Trophoblast cell (in vitro differentiated cells and primary cell): ENCODE results near the gene FGFR4.

Experiments used
- DNase-seq, 2 donors: peaks; one replicate each; pipeline ENCODE4 v3.0.0-alpha.2; 2016
- H2AFZ ChIP-seq: 2 replicates; pipeline ENCODE4 v1.6.1; 2013; ENCODE audit warnings: low read length, moderate library complexity, mild to moderate bottlenecking; ENCODE audit not compliant: insufficient read depth, poor library complexity
- H2AK5ac ChIP-seq: 2 replicates; pipeline ENCODE4 v1.6.1; 2013; ENCODE audit warnings: mild to moderate bottlenecking, low read length
- H2BK120ac ChIP-seq: 2 replicates; pipeline ENCODE4 v1.6.1; 2013; ENCODE audit warnings: low read length, mild to moderate bottlenecking, moderate library complexity; ENCODE audit not compliant: insufficient read depth, poor library complexity
- H2BK12ac ChIP-seq: 2 replicates; pipeline ENCODE4 v1.6.1; 2013; ENCODE audit warnings: mild to moderate bottlenecking, low read length, moderate library complexity
- H2BK5ac ChIP-seq: 2 replicates; pipeline ENCODE4 v1.6.1; 2013; ENCODE audit warnings: low read length, low read depth, moderate library complexity, mild to moderate bottlenecking; ENCODE audit not compliant: poor library complexity
- H3K14ac ChIP-seq: 2 replicates; pipeline ENCODE4 v1.6.1; 2013; ENCODE audit warnings: mild to moderate bottlenecking, low read length
- H3K18ac ChIP-seq: 2 replicates; pipeline ENCODE4 v1.6.1; 2013; ENCODE audit warnings: mild to moderate bottlenecking, low read length
- H3K23ac ChIP-seq: 2 replicates; pipeline ENCODE4 v1.6.1; 2013; ENCODE audit warnings: low read length
- H3K27ac ChIP-seq: 2 replicates; pipeline ENCODE4 v1.5.1; 2013; ENCODE audit warnings: low read depth, mild to moderate bottlenecking, inconsistent platforms, low read length, moderate library complexity
- H3K27me3 ChIP-seq: 2 replicates; pipeline ENCODE4 v1.6.1; 2013; ENCODE audit warnings: inconsistent platforms, mild to moderate bottlenecking, low read length, moderate library complexity; ENCODE audit not compliant: insufficient read depth
- H3K36me3 ChIP-seq, 2 experiments: 1 replicate in 1 of 2; 2 replicates in 1 of 2; pipeline ENCODE4 v1.6.1; 2013; ENCODE audit warnings: low read length in 2 of 2, mild to moderate bottlenecking in 2 of 2, moderate library complexity in 1 of 2; ENCODE audit not compliant: insufficient read depth in 2 of 2, control insufficient read depth in 1 of 2
- H3K4ac ChIP-seq: 2 replicates; pipeline ENCODE4 v1.6.1; 2013; ENCODE audit warnings: low read depth, mild to moderate bottlenecking, low read length, moderate library complexity
- H3K4me1 ChIP-seq, 2 experiments: 1 replicate in 1 of 2; 2 replicates in 1 of 2; pipeline ENCODE4 v1.6.1; 2013; ENCODE audit warnings: low read length in 2 of 2, mild to moderate bottlenecking in 2 of 2, moderate library complexity in 1 of 2; ENCODE audit not compliant: insufficient read depth in 2 of 2, control insufficient read depth in 1 of 2
- H3K4me2 ChIP-seq: 2 replicates; pipeline ENCODE4 v1.6.1; 2013; ENCODE audit warnings: inconsistent platforms, mild to moderate bottlenecking, low read length, moderate library complexity
- H3K4me3 ChIP-seq: 2 replicates; pipeline ENCODE4 v1.5.1; 2013; ENCODE audit warnings: mild to moderate bottlenecking, low read depth, low read length, inconsistent platforms
- H3K79me1 ChIP-seq: one replicate; pipeline ENCODE4 v1.6.1; 2013; ENCODE audit warnings: low read length
- H3K79me2 ChIP-seq: 2 replicates; pipeline ENCODE4 v1.6.1; 2013; ENCODE audit warnings: low read length, mild to moderate bottlenecking; ENCODE audit not compliant: control insufficient read depth, insufficient read depth, poor library complexity
- H3K9ac ChIP-seq: 2 replicates; pipeline ENCODE4 v1.6.1; 2013; ENCODE audit warnings: mild to moderate bottlenecking, low read length
- H3K9me3 ChIP-seq: 2 replicates; pipeline ENCODE4 v1.6.1; 2013; ENCODE audit warnings: low read depth, mild to moderate bottlenecking, control low read depth, inconsistent platforms, low read length; ENCODE audit not compliant: insufficient read depth
- H4K12ac ChIP-seq: 2 replicates; pipeline ENCODE4 v1.6.1; 2013; ENCODE audit warnings: low read depth, mild to moderate bottlenecking, low read length, moderate library complexity
- H4K8ac ChIP-seq: 2 replicates; pipeline ENCODE4 v1.6.1; 2013; ENCODE audit warnings: low read depth, mild to moderate bottlenecking, low read length, moderate library complexity
- H4K91ac ChIP-seq: one replicate; pipeline ENCODE4 v1.6.1; 2013; ENCODE audit warnings: low read depth, mild to moderate bottlenecking, low read length, moderate library complexity
- WGBS: extraction: QIAGEN DNeasy Blood & Tissue Kit; methylation state at CpG from one replicate; pipeline ENCODE4 v1.1.7; 2013; ENCODE audit warnings: missing lambda C conversion rate; ENCODE audit not compliant: insufficient read length, insufficient coverage; ENCODE audit errors: extremely low coverage; 5-methylcytosine and 5-hydroxymethylcytosine counted together

Gene FGFR4

GRCh38 chr5:177077335-177077734, 9.4 kb upstream of the FGFR4 start:
- Histone ChIP-seq H3K79me2 (no peaks in the 10 kb centered on the region), H2AFZ (no peak overlapping the region)
- WGBS: no CpG with 5 or more reads among the region's 2 CpGs

GRCh38 chr5:177079606-177080005, 7.1 kb upstream of the FGFR4 start:
- H3K14ac ChIP-seq: no peak overlapping the region
- no peak overlapping the region for H3K9ac ChIP-seq
- no peaks in the 10 kb centered on the region for H3K79me2 ChIP-seq
- no peak overlapping the region for H3K4me2 ChIP-seq
- no peak overlapping the region for H2BK12ac ChIP-seq
- H3K18ac ChIP-seq: no peak overlapping the region
- H2AK5ac ChIP-seq: no peak overlapping the region
- no peak overlapping the region for H3K4ac ChIP-seq
- no peaks in the 10 kb centered on the region for H3K27me3 ChIP-seq
- no peaks in the 10 kb centered on the region for H3K36me3 ChIP-seq
- H3K79me1 ChIP-seq: no peaks in the 10 kb centered on the region
- H2BK5ac ChIP-seq: no peak overlapping the region
- DNase-seq: no peak
- H4K8ac ChIP-seq: no peak overlapping the region
- H2AFZ ChIP-seq: no peak overlapping the region
- no CpG with 5 or more reads among the region's 9 CpGs for WGBS
- no peak overlapping the region for H4K12ac ChIP-seq
- no peak overlapping the region for H4K91ac ChIP-seq
- no peak overlapping the region for H2BK120ac ChIP-seq
- H3K4me3 ChIP-seq: no peak overlapping the region
- H3K4me1 ChIP-seq: peaks cover 0 to 3% of the 10 kb centered on the region in 2 experiments
- H3K23ac ChIP-seq: no peak overlapping the region
- H3K27ac ChIP-seq: no peak overlapping the region
- no peaks in the 10 kb centered on the region for H3K9me3 ChIP-seq

More at GRCh38 chr5:177077335-177077734, 9.4 kb upstream of the FGFR4 start:
- Histone ChIP-seq H4K8ac (no peak overlapping the region), H3K9ac (no peak overlapping the region), H3K18ac (no peak overlapping the region), H3K4me2 (no peak overlapping the region), H3K4ac (no peak overlapping the region), H2AK5ac (no peak overlapping the region), H3K27ac (no peak overlapping the region), H3K23ac (no peak overlapping the region), H3K36me3 (no peaks in the 10 kb centered on the region), H3K4me3 (no peak overlapping the region), H4K91ac (no peak overlapping the region), H4K12ac (no peak overlapping the region), H2BK5ac (no peak overlapping the region), H3K14ac (no peak overlapping the region), H3K9me3 (no peaks in the 10 kb centered on the region), H3K79me1 (no peaks in the 10 kb centered on the region), H3K27me3 (no peaks in the 10 kb centered on the region), H2BK12ac (no peak overlapping the region), H2BK120ac (no peak overlapping the region), H3K4me1 (peaks cover 0 to 3% of the 10 kb centered on the region in 2 experiments)
- no peak for DNase-seq

- no CpG with 5 or more reads among the region's 5 CpGs for WGBS
- H2BK120ac ChIP-seq: no peak overlapping the region
- H2BK5ac ChIP-seq: no peak overlapping the region
Measured at GRCh38 chr5:177080265-177080664, 6.5 kb upstream of the FGFR4 start.

GRCh38 chr5:177081859-177082258, 4.9 kb upstream of the FGFR4 start:
- no peak overlapping the region for H4K8ac ChIP-seq
- no peak overlapping the region for H3K14ac ChIP-seq
- H2BK120ac ChIP-seq: no peak overlapping the region
- no peaks in the 10 kb centered on the region for H3K36me3 ChIP-seq
- no peak overlapping the region for H4K12ac ChIP-seq
- no peaks in the 10 kb centered on the region for H3K9me3 ChIP-seq
- H2BK5ac ChIP-seq: no peak overlapping the region
- H2BK12ac ChIP-seq: no peak overlapping the region
- no peak for DNase-seq
- H3K23ac ChIP-seq: no peak overlapping the region
- no peak overlapping the region for H3K4me3 ChIP-seq
- H3K9ac ChIP-seq: no peak overlapping the region
- no peak overlapping the region for H4K91ac ChIP-seq
- H3K4me1 ChIP-seq: peaks cover under 1 to 1% of the 10 kb centered on the region in 2 experiments
- no peak overlapping the region for H3K27ac ChIP-seq
- H3K27me3 ChIP-seq: no peaks in the 10 kb centered on the region
- WGBS: no CpG with 5 or more reads among the region's 10 CpGs
- no peak overlapping the region for H3K4ac ChIP-seq
- no peaks in the 10 kb centered on the region for H3K79me2 ChIP-seq
- H2AK5ac ChIP-seq: no peak overlapping the region
- no peak overlapping the region for H3K4me2 ChIP-seq
- no peak overlapping the region for H3K18ac ChIP-seq
- H2AFZ ChIP-seq: no peak overlapping the region
- H3K79me1 ChIP-seq: peaks cover 1% of the 10 kb centered on the region

More at GRCh38 chr5:177080265-177080664, 6.5 kb upstream of the FGFR4 start:
- Histone ChIP-seq H3K9me3 (no peaks in the 10 kb centered on the region), H3K14ac (no peak overlapping the region), H4K12ac (no peak overlapping the region), H3K18ac (no peak overlapping the region), H3K27ac (no peak overlapping the region), H3K4me1 (peaks cover 0 to 3% of the 10 kb centered on the region in 2 experiments), H3K23ac (no peak overlapping the region), H3K27me3 (no peaks in the 10 kb centered on the region), H3K79me1 (no peaks in the 10 kb centered on the region), H3K4ac (no peak overlapping the region), H4K91ac (no peak overlapping the region), H3K4me3 (no peak overlapping the region), H2AK5ac (no peak overlapping the region), H2BK12ac (no peak overlapping the region), H4K8ac (no peak overlapping the region), H3K4me2 (no peak overlapping the region), H3K36me3 (no peaks in the 10 kb centered on the region), H3K79me2 (no peaks in the 10 kb centered on the region), H3K9ac (no peak overlapping the region), H2AFZ (no peak overlapping the region)
- DNase-seq: no peak
